ENCODE measurements around the gene FLRT1. TPM values are rescaled to one million over a fixed set of nuclear protein-coding genes. Genes with fewer than 3 reads are reported as not detected.

FLRT1 gene
- total RNA-seq, 1 donor from 2014 or later: not detected

- no peak for TF ChIP-seq CTCF (conservative IDR thresholded peaks at IDR 0.05; ENCODE audit: low read depth, low read length)
- no peak for DNase-seq (ENCODE audit: low read depth)
- H3K4me3 ChIP-seq (ENCODE audit: low read depth, low read length): no peak overlapping the region
Observed at GRCh38 chr11:64018310-64018709, 17.4 kb upstream of the FLRT1 start.

- no peak for TF ChIP-seq CTCF (conservative IDR thresholded peaks at IDR 0.05; ENCODE audit: low read depth, low read length)
- DNase-seq (ENCODE audit: low read depth): no peak
Observed at GRCh38 chr11:64019106-64020037, 16.4 kb upstream of the FLRT1 start.

GRCh38 chr11:64020976-64021756, 14.6 kb upstream of the FLRT1 start:
- no peak for DNase-seq (ENCODE audit: low read depth)
- no peak for TF ChIP-seq CTCF (conservative IDR thresholded peaks at IDR 0.05; ENCODE audit: low read depth, low read length)
- no peak overlapping the region for H3K4me3 ChIP-seq (ENCODE audit: low read depth, low read length)

More at GRCh38 chr11:64019106-64020037, 16.4 kb upstream of the FLRT1 start:
- H3K4me3 ChIP-seq (ENCODE audit: low read depth, low read length): no peak overlapping the region

- H3K4me3 ChIP-seq (ENCODE audit: low read depth, low read length): no peak overlapping the region
- no peak for TF ChIP-seq CTCF (conservative IDR thresholded peaks at IDR 0.05; ENCODE audit: low read depth, low read length)
- DNase-seq (ENCODE audit: low read depth): no peak
Observed at GRCh38 chr11:64021757-64022093, 14.0 kb upstream of the FLRT1 start.

GRCh38 chr11:64022125-64022784, 13.5 kb upstream of the FLRT1 start:
- H3K4me3 ChIP-seq (ENCODE audit: low read depth, low read length): no peak overlapping the region
- TF ChIP-seq CTCF (conservative IDR thresholded peaks at IDR 0.05; ENCODE audit: low read depth, low read length): no peak

GRCh38 chr11:64023712-64024710, 11.7 kb upstream of the FLRT1 start:
- no peak for DNase-seq (ENCODE audit: low read depth)
- no peak overlapping the region for H3K4me3 ChIP-seq (ENCODE audit: low read depth, low read length)
- no peak for TF ChIP-seq CTCF (conservative IDR thresholded peaks at IDR 0.05; ENCODE audit: low read depth, low read length)

More at GRCh38 chr11:64022125-64022784, 13.5 kb upstream of the FLRT1 start:
- no peak for DNase-seq (ENCODE audit: low read depth)

Data from epithelial cell of proximal tubule (primary cell).